Measurements from ENCODE around the gene RASL12.
"Not testable (repeated sequence)": the region's sequence is repeated elsewhere in the genome, so short reads cannot be mapped to it uniquely, and the experiment has no call there.

The RASL12 gene

DNA sequence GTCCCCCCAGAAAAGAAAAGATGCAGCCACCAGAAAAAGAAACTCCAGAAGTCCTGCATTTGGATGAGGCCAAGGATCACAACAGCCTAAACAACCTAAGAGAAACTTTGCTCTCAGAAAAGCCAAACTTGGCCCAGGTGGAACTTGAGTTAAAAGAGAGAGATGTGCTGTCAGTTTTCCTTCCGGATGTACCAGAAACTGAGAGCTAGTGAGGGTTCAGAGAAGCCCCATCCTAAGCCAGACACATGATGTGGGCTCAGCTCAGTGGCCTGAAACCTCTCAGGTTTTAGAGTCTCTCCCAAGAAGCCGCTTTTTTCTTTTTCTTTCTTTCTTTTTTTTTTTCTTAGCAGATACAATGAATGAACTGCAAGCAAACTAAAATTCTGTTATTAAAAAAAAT, 14.8 kb downstream of the RASL12 start:
- Histone ChIP-seq H3K4me3 (ENCODE audit: low read length) (no peak overlapping the region), H3K9ac (ENCODE audit: low read depth, low read length) (no peak overlapping the region), H3K9me3 (ENCODE audit: insufficient read depth, low read depth, low read length) (no peaks in the 10 kb centered on the region), H3K36me3 (ENCODE audit: insufficient read depth, low read length) (no peaks in the 10 kb centered on the region), H3K27me3 (ENCODE audit: insufficient read depth, low read length) (no peaks in the 10 kb centered on the region), H3K27ac (ENCODE audit: low read depth, low read length) (no peak overlapping the region), H3K4me1 (ENCODE audit: insufficient read depth, low read length) (no peaks in the 10 kb centered on the region)
- 94% methylated on average over 2 of the region's 2 CpGs for WGBS

DNA sequence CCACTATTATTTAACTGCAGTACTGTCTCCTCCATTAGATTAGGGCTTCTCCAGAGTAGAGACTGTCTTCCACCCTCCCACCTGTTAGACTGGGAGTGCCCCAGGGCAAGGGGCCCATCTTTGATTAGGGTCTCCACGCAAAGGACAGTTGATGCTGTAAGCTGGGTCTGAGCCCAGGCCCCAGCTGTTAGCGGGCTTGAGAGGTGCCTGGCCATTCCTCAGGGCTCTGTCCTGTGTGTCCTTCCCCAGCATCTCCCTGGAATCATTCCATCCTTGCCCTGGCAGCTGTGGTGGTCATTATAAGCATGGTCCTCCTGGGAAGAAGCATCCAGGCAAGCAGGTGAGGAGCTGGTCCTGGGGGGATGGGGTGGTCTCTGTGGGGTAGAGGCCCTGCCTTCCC, 16.5 kb downstream of the RASL12 start:
- no peak overlapping the region for H3K27ac ChIP-seq (ENCODE audit: low read depth, low read length)
- H3K36me3 ChIP-seq (ENCODE audit: insufficient read depth, low read length) = no peaks in the 10 kb centered on the region
- H3K4me1 ChIP-seq (ENCODE audit: insufficient read depth, low read length) = no peaks in the 10 kb centered on the region
- H3K9ac ChIP-seq (ENCODE audit: low read depth, low read length) = no peak overlapping the region
- WGBS = 96% methylated on average over 2 of the region's 2 CpGs
- H3K9me3 ChIP-seq (ENCODE audit: insufficient read depth, low read depth, low read length) = no peaks in the 10 kb centered on the region
- no peaks in the 10 kb centered on the region for H3K27me3 ChIP-seq (ENCODE audit: insufficient read depth, low read length)
- H3K4me3 ChIP-seq (ENCODE audit: low read length) = no peak overlapping the region

DNA sequence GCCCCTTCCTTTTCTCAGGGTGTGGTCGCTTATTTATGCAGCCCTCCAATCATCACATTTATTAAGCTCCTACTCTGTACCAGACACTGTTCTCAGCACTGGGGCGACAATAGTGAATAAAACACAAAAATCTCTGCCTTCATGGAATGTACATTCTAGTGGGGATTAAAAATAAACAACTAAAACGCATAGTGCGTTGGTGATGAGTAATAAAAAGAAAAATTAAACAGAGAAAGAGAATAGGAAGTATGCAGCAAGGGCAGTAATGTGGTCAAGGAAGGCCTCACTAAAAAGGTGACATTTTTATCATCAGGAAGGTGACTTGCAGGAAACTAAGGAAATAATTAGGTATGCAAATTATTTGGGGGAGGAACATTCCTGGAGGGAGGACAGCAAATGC, 17.5 kb downstream of the RASL12 start:
- H3K4me3 ChIP-seq (ENCODE audit: low read length) = no peak overlapping the region
- no peak overlapping the region for H3K27ac ChIP-seq (ENCODE audit: low read depth, low read length)
- H3K9me3 ChIP-seq (ENCODE audit: insufficient read depth, low read depth, low read length) = no peaks in the 10 kb centered on the region
- H3K9ac ChIP-seq (ENCODE audit: low read depth, low read length) = no peak overlapping the region
- H3K36me3 ChIP-seq (ENCODE audit: insufficient read depth, low read length) = no peaks in the 10 kb centered on the region
- 94% methylated on average over 4 of the region's 4 CpGs for WGBS
- H3K4me1 ChIP-seq (ENCODE audit: insufficient read depth, low read length) = no peaks in the 10 kb centered on the region
- H3K27me3 ChIP-seq (ENCODE audit: insufficient read depth, low read length) = no peaks in the 10 kb centered on the region

DNA sequence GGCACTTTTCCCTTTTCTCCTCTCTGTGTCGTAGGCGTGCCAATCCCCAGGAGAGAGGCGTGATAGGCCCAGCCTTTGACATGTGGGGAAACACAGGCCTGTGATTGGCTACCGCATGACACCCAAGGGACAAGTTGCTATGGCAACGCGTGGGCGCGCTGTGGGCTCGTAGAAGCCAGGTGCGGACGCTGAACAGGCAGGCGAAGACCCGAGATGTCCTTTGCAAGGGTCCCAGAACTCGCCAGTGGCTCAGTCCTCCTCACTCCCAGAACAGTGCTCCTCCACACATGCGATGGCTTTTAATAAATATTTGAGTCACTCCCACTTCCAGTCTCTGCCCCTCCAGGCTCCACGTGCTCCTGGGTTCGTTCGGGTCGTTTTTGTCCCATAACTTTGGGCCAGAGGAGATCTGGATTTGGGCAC, 18.4 kb downstream of the RASL12 start:
- H3K4me1 ChIP-seq (ENCODE audit: insufficient read depth, low read length) = no peaks in the 10 kb centered on the region
- H3K27ac ChIP-seq (ENCODE audit: low read depth, low read length) = no peak overlapping the region
- H3K9me3 ChIP-seq (ENCODE audit: insufficient read depth, low read depth, low read length) = no peaks in the 10 kb centered on the region
- no peak overlapping the region for H3K9ac ChIP-seq (ENCODE audit: low read depth, low read length)
- no peaks in the 10 kb centered on the region for H3K27me3 ChIP-seq (ENCODE audit: insufficient read depth, low read length)
- no peaks in the 10 kb centered on the region for H3K36me3 ChIP-seq (ENCODE audit: insufficient read depth, low read length)
- WGBS = 9% methylated on average over 19 of the region's 19 CpGs
- peak overlapping the region; percentile 28 for H3K4me3 ChIP-seq (ENCODE audit: low read length)

DNA sequence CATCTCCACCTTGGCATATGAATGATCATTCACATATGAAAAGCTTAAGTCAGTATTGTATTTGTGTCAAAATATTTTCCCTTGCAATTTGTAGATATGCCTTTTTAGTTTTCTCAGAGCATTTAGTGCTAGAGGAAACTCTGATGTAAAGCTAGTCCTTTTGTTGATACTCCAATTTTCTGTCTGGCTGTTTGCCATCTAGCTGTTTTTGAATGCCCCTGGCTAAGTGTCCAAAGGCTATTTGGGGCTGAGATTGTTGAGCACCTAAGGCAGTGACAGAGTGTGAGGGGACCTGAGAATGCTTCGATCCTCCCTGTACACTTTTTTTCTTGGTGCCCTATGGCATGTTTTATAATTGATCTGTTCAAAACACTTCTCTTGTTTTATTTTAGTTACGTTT, 19.6 kb downstream of the RASL12 start:
- Histone ChIP-seq H3K27me3 (ENCODE audit: insufficient read depth, low read length) (no peaks in the 10 kb centered on the region), H3K4me3 (ENCODE audit: low read length) (no peak overlapping the region), H3K36me3 (ENCODE audit: insufficient read depth, low read length) (no peaks in the 10 kb centered on the region), H3K9ac (ENCODE audit: low read depth, low read length) (no peak overlapping the region), H3K27ac (ENCODE audit: low read depth, low read length) (no peak overlapping the region), H3K9me3 (ENCODE audit: insufficient read depth, low read depth, low read length) (no peaks in the 10 kb centered on the region), H3K4me1 (ENCODE audit: insufficient read depth, low read length) (no peaks in the 10 kb centered on the region)
- 95% methylated on average over 2 of the region's 2 CpGs for WGBS

DNA sequence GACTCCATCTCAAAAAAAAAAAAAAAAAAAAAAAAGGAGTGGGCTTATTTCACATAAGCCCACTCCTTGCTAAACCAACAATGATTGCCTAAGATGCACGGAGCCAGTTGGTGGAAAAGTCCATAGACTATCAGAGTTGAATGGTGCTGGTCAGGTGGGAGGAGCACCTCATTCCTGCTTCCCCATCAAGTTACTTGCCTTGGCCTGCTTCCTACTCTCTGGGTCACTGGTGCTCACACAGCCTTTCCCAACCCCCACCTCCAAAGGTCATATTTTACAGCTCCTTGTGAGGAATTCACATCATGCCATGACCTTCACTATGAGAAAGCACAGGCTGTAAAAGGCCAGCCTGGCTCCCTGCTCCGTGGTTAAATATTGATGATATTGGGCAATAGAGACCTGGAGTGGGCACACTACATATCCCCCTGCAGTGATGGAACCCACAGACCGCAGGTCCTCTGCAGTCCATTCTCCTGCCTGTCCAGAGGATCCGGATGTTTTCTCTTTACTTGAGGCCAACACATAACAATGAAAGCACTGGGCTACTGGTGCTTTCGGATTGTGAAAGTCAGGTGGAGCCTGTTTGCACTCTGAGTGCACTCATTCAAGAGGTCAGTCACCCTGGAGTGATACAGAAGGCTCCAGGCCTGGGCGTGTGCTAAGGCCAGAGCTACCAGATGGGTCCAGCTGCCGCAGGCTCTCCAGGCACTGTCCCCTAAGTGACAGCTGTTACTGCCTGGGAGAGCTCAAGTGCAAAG, 22.9 kb downstream of the RASL12 start, which contains the start of gene SLC51B:
Gene SLC51B, plus strand, starts transcription at position 664 of the 758 bp plus-strand sequence. CDS start 4,618 bp downstream, outside the sequence.
- 88% methylated on average over 7 of the region's 7 CpGs for WGBS
- Histone ChIP-seq H3K36me3 (ENCODE audit: insufficient read depth, low read length) (no peaks in the 10 kb centered on the region), H3K27ac (ENCODE audit: low read depth, low read length) (no peak within 1 kb of the TSS), H3K4me1 (ENCODE audit: insufficient read depth, low read length) (no peaks in the 10 kb centered on the region), H3K4me3 (ENCODE audit: low read length) (no peak within 1 kb of the TSS), H3K9ac (ENCODE audit: low read depth, low read length) (no peak within 1 kb of the TSS), H3K9me3 (ENCODE audit: insufficient read depth, low read depth, low read length) (no peaks in the 10 kb centered on the region), H3K27me3 (ENCODE audit: insufficient read depth, low read length) (no peaks in the 10 kb centered on the region)

DNA sequence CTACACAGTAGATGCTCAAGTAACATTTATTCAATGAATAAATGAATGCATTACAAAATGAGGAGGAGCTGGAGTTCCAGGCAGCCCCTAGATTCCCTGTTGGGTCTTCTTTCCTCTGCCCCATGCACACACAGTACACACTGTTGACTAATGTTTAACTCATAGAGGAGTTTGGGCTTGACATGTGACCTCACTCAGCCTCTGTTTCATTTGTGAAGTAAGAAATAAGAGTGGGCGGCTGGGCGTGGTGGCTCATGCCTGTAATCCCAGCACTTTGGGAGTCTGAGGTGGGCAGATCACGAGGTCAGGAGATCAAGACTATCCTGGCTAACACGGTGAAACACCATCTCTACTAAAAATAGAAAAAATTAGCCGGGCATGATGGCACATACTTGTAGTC, 23.6 kb downstream of the RASL12 start:
- not testable (repeated sequence) for H3K27ac ChIP-seq (ENCODE audit: low read depth, low read length); H3K4me1 ChIP-seq (ENCODE audit: insufficient read depth, low read length); H3K9me3 ChIP-seq (ENCODE audit: insufficient read depth, low read depth, low read length); H3K36me3 ChIP-seq (ENCODE audit: insufficient read depth, low read length); H3K9ac ChIP-seq (ENCODE audit: low read depth, low read length); H3K27me3 ChIP-seq (ENCODE audit: insufficient read depth, low read length); H3K4me3 ChIP-seq (ENCODE audit: low read length)
- WGBS = 92% methylated on average over 5 of the region's 5 CpGs

DNA sequence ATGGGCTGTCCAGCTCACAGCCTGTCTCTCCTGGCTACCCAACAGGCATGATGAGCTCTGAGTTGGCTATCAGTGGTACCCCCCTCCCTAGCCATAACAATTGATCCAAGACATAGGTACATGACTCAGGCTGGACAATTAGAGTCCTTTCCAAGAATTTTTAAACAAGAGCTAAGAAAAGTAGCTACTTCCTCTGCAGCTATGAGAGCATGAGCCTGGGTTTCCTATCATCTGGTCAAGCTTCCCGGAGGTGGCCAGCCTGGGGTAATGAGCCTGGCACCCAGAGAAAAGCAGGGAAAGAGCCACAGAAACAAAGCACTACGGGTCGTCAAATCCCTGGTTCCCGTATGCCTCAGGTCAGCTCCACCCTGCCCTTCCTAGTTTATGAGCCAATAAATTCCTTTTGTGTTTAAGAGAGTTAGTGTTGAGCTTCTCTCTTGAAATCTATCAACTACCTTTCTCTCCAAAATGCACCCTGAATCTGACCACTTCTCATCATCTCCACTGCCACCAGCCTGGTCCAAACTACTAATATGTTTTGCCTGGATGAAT, 24.9 kb downstream of the RASL12 start:
- no peaks in the 10 kb centered on the region for H3K4me1 ChIP-seq (ENCODE audit: insufficient read depth, low read length)
- 90% methylated on average over 4 of the region's 4 CpGs for WGBS
- no peaks in the 10 kb centered on the region for H3K9me3 ChIP-seq (ENCODE audit: insufficient read depth, low read depth, low read length)
- H3K36me3 ChIP-seq (ENCODE audit: insufficient read depth, low read length) = no peaks in the 10 kb centered on the region
- H3K9ac ChIP-seq (ENCODE audit: low read depth, low read length) = no peak overlapping the region
- H3K27me3 ChIP-seq (ENCODE audit: insufficient read depth, low read length) = no peaks in the 10 kb centered on the region
- H3K27ac ChIP-seq (ENCODE audit: low read depth, low read length) = no peak overlapping the region
- H3K4me3 ChIP-seq (ENCODE audit: low read length) = no peak overlapping the region

DNA sequence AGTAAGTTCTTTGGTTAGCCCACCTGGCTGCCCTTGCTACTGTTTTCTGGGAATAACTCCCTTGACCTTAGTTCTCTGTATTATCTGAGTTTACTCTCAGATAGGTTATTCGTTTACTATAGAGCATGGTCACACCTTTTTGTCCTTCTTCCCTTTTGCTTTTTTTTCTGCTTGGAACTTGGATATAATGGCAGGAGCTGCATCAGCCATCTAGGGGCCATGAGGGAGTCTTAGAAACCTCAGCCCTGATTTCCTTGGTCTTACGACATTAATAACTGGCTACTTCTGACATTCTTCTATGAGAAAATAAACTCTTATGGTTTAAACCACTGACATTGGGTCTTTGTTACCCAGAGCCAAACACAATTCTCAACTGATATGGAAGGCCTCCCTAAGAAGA, 26.0 kb downstream of the RASL12 start:
- no peaks in the 10 kb centered on the region for H3K9me3 ChIP-seq (ENCODE audit: insufficient read depth, low read depth, low read length)
- no peak overlapping the region for H3K9ac ChIP-seq (ENCODE audit: low read depth, low read length)
- no peaks in the 10 kb centered on the region for H3K4me1 ChIP-seq (ENCODE audit: insufficient read depth, low read length)
- H3K4me3 ChIP-seq (ENCODE audit: low read length) = no peak overlapping the region
- H3K27ac ChIP-seq (ENCODE audit: low read depth, low read length) = no peak overlapping the region
- no peaks in the 10 kb centered on the region for H3K36me3 ChIP-seq (ENCODE audit: insufficient read depth, low read length)
- WGBS = 98% methylated on average over 2 of the region's 2 CpGs
- H3K27me3 ChIP-seq (ENCODE audit: insufficient read depth, low read length) = no peaks in the 10 kb centered on the region

DNA sequence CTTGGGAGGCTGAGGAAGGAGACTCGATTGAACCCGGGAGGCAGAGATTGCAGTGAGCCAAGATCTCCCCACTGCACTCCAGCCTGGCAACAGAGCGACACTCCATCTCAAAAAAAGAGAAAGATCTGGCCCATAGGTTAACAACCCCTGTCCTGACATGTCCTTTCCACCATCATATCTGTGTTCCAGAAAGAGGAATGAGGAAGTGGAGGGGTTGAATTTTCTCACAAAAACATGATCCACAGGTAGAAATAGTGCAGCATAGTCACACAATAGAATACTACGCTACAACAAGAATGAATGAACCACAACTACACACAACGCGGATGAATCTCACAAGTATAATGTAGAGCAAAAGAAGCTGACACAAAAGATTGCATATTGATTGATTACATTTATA, 27.3 kb downstream of the RASL12 start:
- no peaks in the 10 kb centered on the region for H3K27me3 ChIP-seq (ENCODE audit: insufficient read depth, low read length)
- H3K4me3 ChIP-seq (ENCODE audit: low read length) = no peak overlapping the region
- no peaks in the 10 kb centered on the region for H3K9me3 ChIP-seq (ENCODE audit: insufficient read depth, low read depth, low read length)
- no peak overlapping the region for H3K27ac ChIP-seq (ENCODE audit: low read depth, low read length)
- H3K4me1 ChIP-seq (ENCODE audit: insufficient read depth, low read length) = no peaks in the 10 kb centered on the region
- no peak overlapping the region for H3K9ac ChIP-seq (ENCODE audit: low read depth, low read length)
- 96% methylated on average over 4 of the region's 6 CpGs for WGBS
- H3K36me3 ChIP-seq (ENCODE audit: insufficient read depth, low read length) = no peaks in the 10 kb centered on the region

DNA sequence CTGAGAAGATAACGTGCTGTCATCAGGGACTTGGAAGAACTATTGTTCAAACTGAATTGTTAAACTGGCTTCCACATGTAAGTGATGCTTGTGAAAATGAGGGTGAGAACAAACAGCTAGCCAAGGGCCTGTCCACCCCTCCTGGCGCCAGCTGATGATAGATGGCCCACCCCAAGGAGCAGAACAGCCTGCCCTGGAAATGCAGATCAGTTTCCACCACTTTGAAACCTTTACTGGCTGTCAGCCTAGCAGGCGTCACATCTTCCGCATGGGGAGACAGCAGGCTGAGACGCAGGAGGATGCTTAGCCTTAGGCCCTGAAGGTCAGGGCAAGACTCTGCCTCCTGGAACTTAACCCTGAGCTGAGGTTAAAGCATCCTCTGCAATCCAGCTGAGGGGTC, 29.0 kb downstream of the RASL12 start:
- Histone ChIP-seq H3K9me3 (ENCODE audit: insufficient read depth, low read depth, low read length) (no peaks in the 10 kb centered on the region), H3K9ac (ENCODE audit: low read depth, low read length) (no peak overlapping the region), H3K27me3 (ENCODE audit: insufficient read depth, low read length) (no peaks in the 10 kb centered on the region), H3K27ac (ENCODE audit: low read depth, low read length) (no peak overlapping the region), H3K36me3 (ENCODE audit: insufficient read depth, low read length) (no peaks in the 10 kb centered on the region), H3K4me3 (ENCODE audit: low read length) (no peak overlapping the region), H3K4me1 (ENCODE audit: insufficient read depth, low read length) (no peaks in the 10 kb centered on the region)
- 85% methylated on average over 5 of the region's 5 CpGs for WGBS
